ENCODE measurements around the gene RAB11B. TPM values are rescaled to one million over a fixed set of nuclear protein-coding genes. Genes with fewer than 3 reads are reported as not detected.

RAB11B gene
- total and polyA plus RNA-seq, 9 of the 15 experiments (the other 6 are each of a cell fraction or from before 2014, with no cell fraction given): 0.74 to 71.0 (median 13.8) TPM

DNA sequence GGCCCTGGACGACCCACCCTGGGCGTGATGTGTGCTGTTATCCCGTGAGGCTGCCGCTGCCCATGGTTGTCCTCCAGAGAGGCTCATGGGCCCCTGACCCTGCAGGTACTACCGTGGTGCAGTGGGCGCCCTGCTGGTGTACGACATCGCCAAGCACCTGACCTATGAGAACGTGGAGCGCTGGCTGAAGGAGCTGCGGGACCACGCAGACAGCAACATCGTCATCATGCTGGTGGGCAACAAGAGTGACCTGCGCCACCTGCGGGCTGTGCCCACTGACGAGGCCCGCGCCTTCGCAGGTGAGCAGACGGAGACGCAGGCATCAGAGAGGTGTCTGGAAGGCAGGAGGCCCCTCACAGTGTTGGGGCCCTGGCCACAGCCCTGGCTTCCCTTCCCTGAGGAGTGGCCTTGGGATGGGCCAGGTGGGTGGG is 11.8 kb downstream of the RAB11B start (continued):
- TF ChIP-seq RBFOX2 (IDR thresholded peaks at IDR 0.05; ENCODE audit: low read depth, low read length): peak; percentile 41; the same call in 1 of the 2 replicates

DNA sequence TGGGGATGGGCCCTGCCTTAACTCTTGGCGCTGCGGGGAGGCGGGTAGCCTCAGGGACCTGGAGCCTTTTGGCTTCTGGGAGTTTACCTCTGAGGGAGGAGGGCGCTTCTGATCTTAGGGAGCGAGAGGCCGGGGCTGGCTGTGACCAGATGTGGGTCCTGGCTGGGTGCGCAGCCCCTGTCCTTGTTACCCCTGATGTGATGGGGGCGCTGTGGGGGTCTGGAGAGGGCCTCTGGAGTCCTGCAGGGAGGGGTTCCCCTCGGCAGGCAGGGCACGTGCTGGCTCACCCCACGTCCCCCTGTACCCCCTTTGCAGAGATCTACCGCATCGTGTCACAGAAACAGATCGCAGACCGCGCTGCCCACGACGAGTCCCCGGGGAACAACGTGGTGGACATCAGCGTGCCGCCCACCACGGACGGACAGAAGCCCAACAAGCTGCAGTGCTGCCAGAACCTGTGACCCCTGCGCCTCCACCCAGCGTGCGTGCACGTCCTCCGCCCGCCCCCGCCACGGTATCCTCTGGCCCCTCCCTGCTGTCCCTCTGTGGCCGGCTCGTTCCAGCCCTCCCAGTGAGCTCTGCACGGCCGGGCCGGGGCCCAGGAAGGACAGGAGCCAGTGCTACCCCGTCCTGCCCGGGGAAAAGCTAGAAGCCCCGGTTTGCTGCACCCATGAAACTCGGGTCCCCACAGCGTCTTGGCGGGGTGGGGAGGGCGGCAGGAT is 13.1 kb downstream of the RAB11B start:
- Histone ChIP-seq H3K9ac (ENCODE audit: insufficient read depth in 1 of 2, low read depth in 2 of 2, low read length in 2 of 2) (no peak overlapping the region), H3K36me3 (ENCODE audit: control insufficient read depth, insufficient read depth, low read length) (peaks cover 33% of the 10 kb centered on the region; the same call in 1 of the 3 replicates), H3K9me3 (replicated peaks; ENCODE audit: control insufficient read depth, insufficient read depth, low read depth, low read length) (no peaks in the 10 kb centered on the region), H3K27me3 (ENCODE audit: control insufficient read depth in 2 of 2, insufficient read depth in 2 of 2, low read length in 2 of 2) (no peaks in the 10 kb centered on the region), H3K4me2 (ENCODE audit: insufficient read depth, low read length) (no peak overlapping the region), H3K4me1 (replicated peaks in 1 of 2; ENCODE audit: control insufficient read depth in 2 of 2, insufficient read depth in 2 of 2, low read length in 2 of 2) (peaks cover 0 to 31% of the 10 kb centered on the region in 2 experiments; a peak in 2 of 5 replicates), H3K4me3 (no peak overlapping the region), H4K20me1 (replicated peaks; ENCODE audit: control insufficient read depth, insufficient read depth, low read length) (peaks cover 4% of the 10 kb centered on the region), H3K9me1 (ENCODE audit: control insufficient read depth, insufficient read depth, low read length) (peaks cover 4% of the 10 kb centered on the region), H3K27ac (ENCODE audit: extremely low read depth, low read depth, low read length) (no peak overlapping the region), H2AFZ (ENCODE audit: low read depth, low read length) (no peak overlapping the region), H3K79me2 (ENCODE audit: control insufficient read depth, insufficient read depth, low read length) (peaks cover under 1% of the 10 kb centered on the region; the same call in 1 of the 3 replicates)
- BruUV-seq (replicated peaks): no TSS peak
- TF ChIP-seq POLR2G (IDR thresholded peaks at IDR 0.05; ENCODE audit: low read depth, low read length) (peak; percentile 52; the same call in 1 of the 2 replicates), ARNT (IDR thresholded peaks at IDR 0.05) (no peak)
- 87% methylated on average over 36 of the region's 44 CpGs for WGBS (ENCODE audit: insufficient coverage, low coverage, missing lambda C conversion rate)
- intact Hi-C loops (cut with micrococcal nuclease) (no loop called here), in situ Hi-C loops (cut with MboI) (no loop called here)
- ATAC-seq: no peak
- ChIA-PET POLR2A (interaction anchor here (0.5 to 1.1 kb wide), 3 partner anchors 9 to 67 kb away, joined by 3 read pairs; no protein-coding TSS in a partner anchor), CTCF (ENCODE audit: low intra/inter-chr PET ratio) (no interaction called here)
- no peak for FAIRE-seq
- DNase-seq (ENCODE audit: extremely low read depth in 1 of 4, low spot score in 3 of 4): no peak

Measured in K562 (cell line).